Stromal cell of bone marrow (primary cell): ENCODE measurements around the gene KDM5C.

Experiments
- DNase-seq: peaks from one replicate; pipeline ENCODE4 v3.0.0-alpha.2; 2012; ENCODE audit warnings: low read depth

The KDM5C gene

GRCh38 chrX:53250556-53250955, 25.5 kb upstream of the KDM5C start:
- DNase-seq = no peak

- no peak for DNase-seq
Measured at GRCh38 chrX:53249408-53250042, 24.5 kb upstream of the KDM5C start.

DNA sequence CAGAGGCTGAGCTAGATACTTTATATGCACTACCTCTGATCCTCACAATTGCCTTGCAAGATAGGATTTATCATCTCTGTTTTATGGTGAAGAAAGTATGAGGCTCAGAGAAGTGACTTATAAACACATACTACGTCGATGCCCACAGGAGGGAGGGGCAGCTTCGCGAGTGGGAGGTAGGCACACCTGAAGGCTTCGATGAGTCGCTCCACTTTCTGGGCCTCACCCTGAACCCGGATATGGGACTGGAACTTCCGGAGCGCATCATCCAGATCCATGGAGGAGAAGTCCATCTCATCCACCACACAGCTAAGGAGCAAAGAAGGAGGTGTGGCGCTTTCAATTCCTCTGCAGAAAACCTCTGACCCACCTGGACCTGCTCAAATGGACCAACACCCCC, 22.9 kb upstream of the KDM5C start:
- DNase-seq = no peak

DNA sequence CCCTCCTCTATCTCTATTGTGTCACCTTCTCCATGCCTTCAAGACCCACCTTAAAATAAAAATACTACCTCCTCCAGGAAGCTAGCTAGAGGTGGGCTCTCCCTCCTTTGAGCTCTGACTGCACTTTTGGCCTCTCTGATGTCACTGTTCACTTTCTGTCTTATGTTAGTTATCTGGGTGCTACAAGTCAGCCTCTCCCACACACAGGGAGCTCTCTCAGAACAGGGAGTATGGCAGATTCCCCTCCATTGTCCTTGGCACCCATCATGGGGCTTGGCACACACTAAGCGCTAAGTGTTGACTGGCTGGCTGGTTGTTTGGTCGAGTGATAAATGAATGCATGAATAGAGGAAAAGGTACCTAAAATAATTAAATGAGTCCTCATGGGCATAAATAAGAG, 21.2 kb upstream of the KDM5C start:
- no peak for DNase-seq

- no peak for DNase-seq
Measured at GRCh38 chrX:53244610-53245009, 19.6 kb upstream of the KDM5C start.

DNA sequence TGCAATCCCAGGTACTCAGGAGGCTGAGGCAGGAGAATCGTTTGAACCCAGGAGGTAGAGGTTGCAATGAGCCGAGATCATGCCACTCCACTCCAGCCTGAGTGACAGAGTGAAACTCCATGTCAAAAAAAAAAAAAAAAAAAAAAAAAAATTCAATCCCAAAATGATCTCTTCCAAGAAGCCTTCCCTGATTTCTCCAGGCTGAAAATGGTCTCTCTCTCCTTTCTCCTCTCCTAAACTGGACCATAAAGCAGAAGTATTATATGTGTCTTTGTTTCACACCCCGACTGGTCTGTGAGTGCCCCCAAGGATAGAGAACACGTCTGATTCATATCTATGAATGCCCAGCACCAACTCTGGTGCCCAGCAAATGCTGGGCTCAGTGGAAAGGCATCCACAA, 17.3 kb upstream of the KDM5C start:
- no peak for DNase-seq

DNA sequence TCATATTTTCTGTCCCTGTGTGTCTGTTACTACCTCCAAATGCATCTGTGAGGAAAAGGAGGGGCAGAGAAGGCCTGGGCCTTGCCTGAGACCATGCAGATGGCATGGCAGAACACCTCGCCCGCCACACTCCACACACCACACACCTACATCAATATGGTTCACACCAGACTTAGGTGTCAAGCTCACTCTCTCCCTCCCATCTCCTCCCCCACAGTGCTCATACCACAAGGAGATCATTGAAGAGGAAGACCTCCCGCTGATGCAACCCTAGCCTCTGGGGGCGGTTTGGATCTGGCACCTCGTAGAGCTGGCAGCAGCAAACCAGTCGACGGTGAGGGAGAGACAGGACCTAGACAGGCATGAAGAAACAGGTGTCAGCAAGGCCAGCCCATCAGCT, 16.6 kb upstream of the KDM5C start:
- no peak for DNase-seq

DNA sequence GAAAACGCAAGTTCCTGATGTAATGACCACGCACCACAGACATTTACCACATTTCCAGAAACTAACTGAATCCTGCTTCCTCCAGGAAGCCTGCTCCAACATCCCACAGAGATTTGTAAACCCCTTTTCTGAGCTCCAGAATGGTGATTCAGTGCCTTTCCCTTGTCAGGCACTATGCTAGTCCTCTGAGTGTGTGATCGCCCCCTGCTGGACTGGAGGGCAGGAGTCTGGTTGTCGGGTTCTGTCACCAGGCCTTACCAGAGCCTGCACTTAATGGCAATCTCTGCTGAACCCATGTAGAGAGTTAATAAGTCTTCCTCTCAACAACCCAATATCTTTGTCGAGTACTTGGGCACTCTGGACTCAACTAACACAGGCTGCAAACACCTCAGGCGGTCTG, 14.5 kb upstream of the KDM5C start:
- no peak for DNase-seq

DNA sequence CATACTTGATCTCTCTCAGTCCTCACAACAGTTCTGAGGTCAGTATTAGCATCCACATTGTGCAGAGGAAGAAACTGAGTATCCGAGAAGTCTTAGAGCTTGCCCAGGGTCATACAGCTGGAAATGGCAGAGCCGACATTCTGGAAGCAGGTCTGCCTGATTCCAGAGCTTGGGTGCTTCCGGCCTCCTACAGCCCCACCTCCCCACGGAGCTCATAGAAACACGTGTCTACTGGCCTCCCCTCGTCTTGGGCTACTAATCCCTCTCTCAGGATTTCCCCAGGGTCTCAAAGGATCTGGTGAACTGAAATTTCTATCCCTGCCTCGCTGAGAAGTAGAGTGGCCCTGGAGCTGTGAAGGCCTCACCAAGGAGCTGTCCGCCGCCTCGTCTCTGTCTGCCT, 12.0 kb upstream of the KDM5C start:
- DNase-seq = no peak

DNA sequence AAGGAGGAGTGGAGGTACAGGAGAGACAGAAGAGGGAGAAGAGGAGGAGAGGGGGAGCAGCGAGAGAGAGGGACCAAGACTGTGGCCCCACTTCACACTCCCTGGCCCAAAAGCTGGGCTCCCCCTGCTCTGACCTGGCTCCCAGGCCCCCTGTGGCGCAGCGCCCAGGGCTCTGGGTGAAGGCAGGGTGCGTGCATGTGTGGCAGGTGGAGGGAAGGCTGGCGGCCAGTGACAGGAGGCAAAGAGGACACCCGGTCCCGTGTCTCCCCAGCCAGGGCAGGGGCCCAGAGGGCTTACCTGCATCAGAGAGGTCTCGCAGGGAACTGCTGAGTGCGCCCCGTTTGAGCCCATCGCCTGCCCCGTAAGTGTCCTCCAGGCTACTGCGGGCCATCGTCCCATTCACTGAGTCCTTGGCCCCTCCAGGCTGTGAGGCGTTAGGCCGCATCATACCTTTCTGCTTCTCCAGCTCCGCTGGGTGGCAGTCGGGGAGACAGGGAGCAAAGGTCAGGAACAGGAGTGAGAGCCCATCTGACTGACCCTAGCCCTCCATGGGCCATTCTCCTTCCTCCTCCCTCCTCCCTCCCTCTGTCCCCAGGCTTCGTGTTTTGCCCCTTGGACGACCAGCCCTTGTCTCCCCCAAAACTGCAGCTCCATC, 11.1 kb upstream of the KDM5C start:
- DNase-seq = no peak

GRCh38 chrX:53235566-53235965, 10.6 kb upstream of the KDM5C start:
- DNase-seq = no peak

DNA sequence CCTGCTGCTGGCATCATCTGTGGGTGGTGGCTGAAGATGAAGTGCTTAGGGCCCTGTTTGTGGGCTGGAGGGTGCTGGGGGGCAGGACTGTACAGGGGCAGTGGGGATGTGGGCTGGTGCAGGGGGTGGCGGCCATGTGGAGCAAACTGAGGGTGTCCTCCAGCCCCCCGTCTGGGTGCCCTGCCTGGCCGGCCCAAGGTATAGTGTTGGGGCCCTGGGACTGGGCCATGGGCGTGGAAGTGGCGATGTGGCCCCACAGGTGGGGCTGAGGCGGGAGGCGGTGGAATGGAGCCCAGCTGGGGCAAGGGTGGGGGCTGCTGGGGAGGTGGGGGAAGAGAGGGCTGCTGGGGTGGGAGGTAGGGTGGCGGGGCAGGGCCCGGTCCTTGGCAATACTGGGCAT, 9.5 kb upstream of the KDM5C start:
- DNase-seq = no peak

DNA sequence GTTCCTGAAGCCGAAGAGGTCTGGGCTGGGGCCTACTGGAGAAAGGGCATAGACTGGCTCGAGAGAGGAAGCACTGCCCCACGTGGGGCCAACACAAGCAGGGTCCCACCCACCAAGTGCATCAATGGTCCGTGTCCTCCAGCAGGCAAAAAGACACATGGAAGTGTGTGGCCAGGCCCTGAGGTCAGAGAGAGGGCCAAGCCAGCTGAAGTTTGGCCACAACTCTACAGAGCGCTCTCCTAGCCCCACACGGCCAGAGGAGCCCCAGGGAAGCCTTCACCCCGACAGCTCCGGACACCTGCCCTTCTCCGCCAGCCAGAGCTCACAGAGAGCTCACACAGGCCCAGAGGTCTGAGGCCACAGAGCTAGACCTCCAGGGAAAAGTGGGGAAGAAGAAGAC, 8.5 kb upstream of the KDM5C start:
- DNase-seq = no peak

GRCh38 chrX:53230116-53230515, 5.1 kb upstream of the KDM5C start:
- no peak for DNase-seq

- no peak for DNase-seq
Measured at GRCh38 chrX:53227224-53227765, 2.3 kb upstream of the KDM5C start.

- DNase-seq = no peak
Measured at GRCh38 chrX:53223955-53224859, 800 bp downstream of the KDM5C start.

GRCh38 chrX:53223068-53223693, 1.8 kb downstream of the KDM5C start:
- DNase-seq = no peak

- DNase-seq = no peak
Measured at GRCh38 chrX:53211391-53211978, 13.5 kb downstream of the KDM5C start.

- no peak for DNase-seq
Measured at GRCh38 chrX:53196678-53197077, 28.3 kb downstream of the KDM5C start.

DNA sequence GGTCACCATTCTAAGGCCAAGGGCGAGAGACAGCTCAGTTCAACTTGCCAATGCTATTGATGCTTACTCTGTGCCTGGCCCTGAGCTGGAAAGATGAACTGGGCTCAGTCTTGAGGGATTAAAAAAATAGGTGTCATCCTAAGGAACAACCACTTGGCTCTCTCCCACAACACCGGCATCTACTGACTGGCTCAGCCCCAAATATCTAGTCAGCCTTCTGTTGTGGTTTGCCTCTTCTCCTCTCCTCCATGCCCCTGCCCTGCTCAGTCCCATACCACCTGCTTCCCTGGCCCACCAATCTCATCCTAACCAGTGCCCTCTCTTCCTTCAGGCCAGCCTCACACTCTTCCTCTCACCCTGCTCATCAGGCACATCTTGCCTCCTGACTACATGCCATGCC, 29.6 kb downstream of the KDM5C start:
- no peak for DNase-seq

DNA sequence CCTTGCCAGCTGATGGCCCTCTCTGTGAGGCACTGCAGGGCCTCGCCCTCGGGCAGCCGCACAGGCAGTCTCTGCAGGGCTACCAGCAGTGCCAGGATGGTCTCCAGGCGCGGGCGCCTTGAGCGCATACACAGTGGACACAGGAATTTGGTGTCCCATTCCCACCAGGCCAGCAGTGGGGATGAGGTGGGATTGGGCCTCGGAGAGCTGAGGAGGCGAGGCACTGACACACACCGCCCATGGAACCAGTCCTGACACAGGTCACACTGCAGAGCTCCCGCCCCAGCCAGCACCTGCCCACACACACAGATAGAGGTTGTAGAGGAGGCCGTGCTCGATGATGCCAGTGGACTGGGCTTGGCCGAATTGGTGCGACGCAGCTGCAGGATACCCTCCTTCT, 30.7 kb downstream of the KDM5C start:
- no peak for DNase-seq

GRCh38 chrX:53193093-53193492, 31.9 kb downstream of the KDM5C start:
- no peak for DNase-seq
